ENCODE results near the gene OR4L1.
"Not testable (repeated sequence)": the region's sequence is repeated elsewhere in the genome, so short reads cannot be mapped to it uniquely, and the experiment has no call there.

GRCh38 chr14:20098926-20099770 lies 39.3 kb downstream of the OR4L1 start:
- TF ChIP-seq EZH2 (IDR thresholded peaks at IDR 0.05; ENCODE audit: borderline replicate concordance, low read length); CTCF (conservative IDR thresholded peaks at IDR 0.05 in 1 of 2, IDR thresholded peaks at IDR 0.05 in 1 of 2; ENCODE audit: extremely low read depth in 1 of 2, insufficient read depth in 1 of 2, low read depth in 1 of 2, low read length in 2 of 2): not testable (repeated sequence)
